Cerebellar nuclear complex (tissue), 1 donor: ENCODE measurements around the gene CHCHD6.

Experiments used
- DNase-seq, 2 experiments: peaks; one replicate each; lab custom pipeline; 2025; lab: John Stamatoyannopoulos, UW

CHCHD6 gene

GRCh38 chr3:126668450-126669401, 35.3 kb upstream of the CHCHD6 start:
- DNase-seq, result no peak

- no peak for DNase-seq
Observed at GRCh38 chr3:126671521-126671920, 32.5 kb upstream of the CHCHD6 start.

- no peak for DNase-seq
Observed at GRCh38 chr3:126672340-126672739, 31.7 kb upstream of the CHCHD6 start.

DNA sequence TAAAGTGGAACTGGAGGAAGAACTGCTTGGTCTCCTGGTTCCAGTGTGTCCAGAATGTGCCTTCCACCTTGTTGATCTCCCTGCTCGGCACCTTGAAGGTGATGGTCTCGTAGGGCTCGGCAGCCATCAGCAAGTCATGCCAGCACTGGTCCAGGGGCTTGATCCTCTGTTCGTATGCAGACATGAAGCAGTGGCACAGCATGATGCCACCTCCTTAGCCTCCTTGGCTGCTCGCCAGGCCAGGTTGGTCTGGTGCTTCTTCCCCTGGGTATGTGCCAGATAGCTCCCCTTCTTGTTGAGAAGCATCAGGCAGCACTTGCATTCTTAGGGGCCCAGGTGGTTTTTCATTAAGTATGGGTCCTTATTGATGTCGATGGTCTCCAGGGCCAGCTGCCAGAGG, 31.3 kb upstream of the CHCHD6 start:
- no peak for DNase-seq

DNA sequence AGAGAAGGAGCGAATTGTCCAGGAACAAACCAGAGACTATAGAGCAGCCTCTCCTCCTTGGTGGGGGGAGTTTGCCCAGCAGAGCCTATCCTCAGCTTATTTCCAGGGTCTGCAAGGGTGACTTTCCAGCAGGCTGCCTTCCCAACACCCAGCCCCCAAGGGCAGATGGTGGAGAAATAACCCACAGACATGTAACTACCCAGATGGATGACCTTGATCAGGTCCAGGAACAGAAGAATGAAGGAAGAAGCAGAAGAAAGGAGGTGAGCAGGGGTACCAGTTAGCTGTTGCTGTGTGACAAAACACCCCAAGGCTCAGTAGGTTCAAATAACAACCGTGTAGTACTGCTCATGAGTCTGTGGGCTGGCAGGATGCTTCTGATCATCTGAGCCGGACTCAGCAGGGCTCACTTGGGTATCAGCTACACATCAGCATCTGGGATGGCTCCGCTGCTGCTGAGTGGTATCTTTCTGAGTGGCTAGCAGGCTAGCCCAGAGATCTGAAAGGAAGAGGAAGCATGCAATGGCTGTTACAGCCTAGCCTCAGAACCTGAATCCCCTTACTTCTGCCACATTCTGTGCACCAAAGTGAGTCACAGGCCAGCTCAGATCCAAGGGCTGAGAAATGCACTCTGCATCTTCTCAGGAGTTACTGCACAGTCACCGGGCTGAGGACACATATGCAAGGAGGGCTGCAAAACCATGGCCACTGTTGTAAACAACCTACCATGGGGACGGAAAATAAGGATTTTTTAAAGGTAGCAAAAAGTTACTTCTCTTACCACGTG, 26.9 kb upstream of the CHCHD6 start:
- DNase-seq, result no peak

GRCh38 chr3:126677862-126678503, 26.1 kb upstream of the CHCHD6 start:
- DNase-seq, result peak in 1 of 2 experiments; percentile 3

- no peak for DNase-seq
Observed at GRCh38 chr3:126678693-126679317, 25.2 kb upstream of the CHCHD6 start.

DNA sequence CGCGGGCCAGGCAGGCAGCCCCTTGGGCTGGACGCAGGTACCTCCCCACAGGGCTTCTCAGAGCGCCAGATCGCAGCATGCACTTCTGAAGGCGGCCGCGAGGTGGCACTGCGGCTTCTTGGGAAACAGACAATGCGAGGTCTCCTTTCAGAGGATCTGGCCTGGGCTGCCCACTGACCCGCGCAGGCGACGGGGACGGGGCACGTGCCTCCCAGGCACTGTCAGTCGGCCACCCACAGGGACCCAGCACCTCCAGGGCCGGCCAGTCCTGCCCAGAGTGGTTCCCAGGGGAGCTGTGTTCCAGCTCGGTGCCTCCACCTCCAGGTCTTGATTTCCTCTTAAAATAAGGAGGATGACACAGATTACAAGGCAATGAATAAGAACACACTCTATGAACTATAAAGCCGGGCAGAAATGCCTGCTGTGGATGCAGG, 24.7 kb upstream of the CHCHD6 start:
- peak in 1 of 2 experiments; percentile 56 for DNase-seq

- DNase-seq, result no peak
Observed at GRCh38 chr3:126679831-126680666, 24.0 kb upstream of the CHCHD6 start.

DNA sequence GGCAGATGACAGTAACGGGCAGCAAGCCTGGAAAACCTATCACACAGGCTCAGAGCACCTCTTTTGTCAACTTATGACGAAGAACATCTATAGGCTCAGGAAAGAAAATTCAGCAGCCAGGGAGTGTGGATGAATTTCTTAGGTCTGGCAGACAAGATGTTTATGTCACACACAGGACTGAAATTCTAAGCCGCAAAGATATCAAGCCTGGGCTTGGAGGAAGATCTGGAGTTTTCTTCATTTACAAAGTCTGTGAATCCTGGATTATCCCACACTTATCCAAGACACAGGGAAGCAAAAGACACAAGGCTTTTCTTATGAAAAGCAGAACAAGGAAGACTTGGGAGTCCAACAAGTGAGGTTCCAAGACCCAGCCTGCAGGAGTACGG, 23.4 kb upstream of the CHCHD6 start:
- no peak for DNase-seq

GRCh38 chr3:126682009-126682408, 22.0 kb upstream of the CHCHD6 start:
- DNase-seq, result no peak

DNA sequence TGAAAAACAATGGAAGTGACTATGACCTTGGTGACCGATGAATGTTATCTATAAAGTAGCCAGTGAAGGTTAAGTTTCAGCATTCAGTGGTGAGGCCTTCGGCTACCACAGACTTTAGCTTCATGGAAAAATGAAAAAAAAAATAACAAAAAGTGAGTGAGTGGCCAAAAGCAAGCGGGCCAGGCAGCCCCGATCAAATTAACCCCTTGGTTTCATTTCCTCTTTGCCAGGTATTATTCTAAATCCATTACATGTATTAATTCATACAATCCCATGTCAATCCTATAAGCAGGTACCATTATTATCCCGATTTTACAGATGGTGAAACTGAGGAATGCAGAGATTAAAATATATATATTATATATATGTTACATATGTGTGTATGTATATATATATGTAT, 21.0 kb upstream of the CHCHD6 start:
- DNase-seq, result no peak

DNA sequence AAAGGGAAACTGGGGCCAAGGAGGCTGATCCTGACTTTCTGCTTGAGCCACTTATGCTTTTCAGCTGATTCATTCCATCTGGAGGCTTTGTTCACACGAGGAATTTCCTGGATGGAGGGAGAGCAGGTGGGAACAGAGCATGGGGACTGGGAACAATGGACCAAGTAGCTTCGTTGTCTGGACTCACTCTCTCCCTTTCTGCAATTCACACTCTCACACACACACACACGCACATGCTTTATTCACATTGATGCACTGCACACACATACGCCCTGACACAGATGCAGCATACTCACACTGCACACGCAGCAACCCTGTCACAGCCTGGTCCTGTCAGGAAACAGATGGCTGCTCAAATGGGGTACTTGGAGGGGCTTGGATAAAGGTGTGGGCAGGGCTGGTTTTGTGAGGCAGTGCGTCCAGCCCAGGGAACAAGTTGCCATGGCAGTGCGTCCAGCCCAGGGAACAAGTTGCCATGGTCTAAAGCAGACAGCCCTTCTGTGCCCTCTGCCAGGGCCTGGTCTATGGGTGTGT, 19.8 kb upstream of the CHCHD6 start:
- DNase-seq, result no peak

DNA sequence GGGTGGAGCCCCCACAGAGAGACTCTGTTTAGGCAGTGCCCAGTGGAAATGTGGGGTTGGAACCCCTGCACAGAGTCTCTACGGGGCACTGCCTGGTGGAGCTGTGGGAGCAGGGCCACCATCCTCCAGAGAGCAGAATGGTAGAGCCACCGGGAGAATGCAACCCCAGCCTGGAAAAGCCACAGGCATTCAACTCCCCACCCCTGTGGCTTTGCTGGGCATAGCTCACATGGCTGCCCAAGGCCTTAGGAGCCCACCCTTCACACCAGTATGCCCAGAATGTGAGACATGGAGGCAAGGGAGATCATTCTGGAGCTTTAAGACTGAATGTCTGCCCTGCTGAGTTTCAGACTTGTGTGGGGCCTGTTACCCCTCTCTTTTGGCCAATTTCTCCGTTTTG, 19.0 kb upstream of the CHCHD6 start:
- DNase-seq, result no peak

DNA sequence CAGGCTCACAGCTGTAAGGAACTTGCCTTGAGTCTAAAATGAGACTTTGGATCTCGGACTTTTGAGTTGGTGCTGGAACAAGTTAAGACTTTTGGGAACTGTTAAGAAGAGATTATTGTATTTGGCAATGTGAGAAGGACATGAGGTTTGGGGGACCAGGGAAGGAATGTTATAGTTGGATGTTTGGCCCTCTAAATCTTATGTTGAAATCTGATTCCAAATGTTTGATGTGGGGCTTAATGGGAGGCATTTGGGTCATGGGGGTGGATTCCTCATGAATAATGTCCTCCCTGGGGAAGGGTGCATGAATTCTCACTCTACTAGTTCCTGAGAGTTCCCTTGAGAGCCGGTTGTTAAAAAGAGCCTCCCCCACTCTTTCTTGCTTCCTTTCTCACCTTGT, 18.5 kb upstream of the CHCHD6 start:
- no peak for DNase-seq

- DNase-seq, result no peak
Observed at GRCh38 chr3:126691765-126692164, 12.3 kb upstream of the CHCHD6 start.

DNA sequence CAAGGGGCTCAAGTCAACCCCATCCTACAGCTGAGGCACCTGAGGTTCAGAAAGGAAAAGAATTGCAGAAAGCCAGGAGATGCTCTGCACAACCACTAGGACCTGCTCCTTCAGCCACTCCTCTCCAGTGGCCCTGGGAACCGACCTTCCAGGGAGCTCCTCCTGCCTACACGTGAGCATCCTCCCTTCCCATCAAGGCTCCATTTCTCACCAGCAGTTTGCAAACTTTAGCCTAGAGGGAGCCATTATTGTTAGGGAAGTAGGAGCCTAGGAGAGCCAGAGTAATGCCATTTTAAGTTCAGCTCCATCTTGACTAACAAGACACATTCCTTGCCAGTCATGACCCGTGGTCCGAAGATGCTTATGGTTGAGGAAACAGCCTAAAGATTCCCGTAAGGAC, 11.2 kb upstream of the CHCHD6 start:
- DNase-seq, result no peak

DNA sequence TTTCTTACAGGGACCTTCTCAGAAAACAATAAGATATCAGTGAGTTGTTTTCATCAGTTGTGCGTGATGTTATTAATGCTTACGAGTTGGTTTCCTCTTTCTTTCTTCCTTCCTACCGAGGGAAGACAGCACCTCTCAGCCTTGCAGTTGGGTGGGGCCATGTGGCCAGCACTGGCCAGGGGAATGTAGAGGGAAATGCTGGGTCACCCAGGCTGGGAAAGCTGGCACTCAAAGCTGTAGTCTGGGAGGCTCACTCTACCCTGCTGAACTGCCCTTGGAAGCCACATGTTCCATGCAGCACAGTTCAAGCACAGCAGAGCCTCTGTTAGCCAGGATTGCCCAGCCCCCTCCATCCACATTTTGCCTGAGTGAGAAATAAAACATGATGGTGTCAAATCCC, 10.1 kb upstream of the CHCHD6 start:
- DNase-seq, result no peak

DNA sequence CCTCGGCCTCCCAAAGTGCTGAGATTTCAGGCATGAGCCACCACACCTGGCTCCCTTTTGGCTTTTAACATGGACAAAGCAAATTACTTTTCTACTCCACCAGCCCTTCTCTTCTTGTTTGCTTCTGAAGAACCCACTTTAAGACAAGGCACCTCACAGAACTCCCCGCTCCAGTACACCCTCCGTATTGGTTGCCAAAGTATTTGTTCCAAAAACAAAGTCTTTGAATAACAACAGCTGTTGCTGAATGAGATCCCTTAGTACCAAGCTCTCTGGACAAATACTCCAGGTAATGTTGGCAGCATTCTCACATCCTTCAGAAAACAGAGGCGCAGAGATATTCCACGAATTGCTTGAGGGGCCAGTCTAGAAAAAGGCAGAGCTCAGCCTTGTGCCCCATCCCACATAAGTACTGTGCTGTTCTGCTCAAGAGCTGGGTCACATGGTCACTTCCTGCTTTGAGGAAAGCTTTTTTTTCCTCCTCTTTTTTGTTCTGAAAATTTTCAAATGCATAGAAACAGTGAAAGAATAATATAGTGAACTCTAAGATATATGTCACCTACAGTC, 7.3 kb upstream of the CHCHD6 start:
- no peak for DNase-seq

- DNase-seq, result no peak
Observed at GRCh38 chr3:126699011-126699410, 5.0 kb upstream of the CHCHD6 start.
